ENCODE data around the gene ZNF343. TPM values are rescaled to one million over a fixed set of nuclear protein-coding genes. Genes with fewer than 3 reads are reported as not detected.

Gene ZNF343
- 10 to 100 TPM; 11.2 to 20.5 (median 15.1) TPM for total RNA-seq

- no peaks in the 10 kb centered on the region for H3K27me3 ChIP-seq
- TF ChIP-seq POLR2A (IDR thresholded peaks at IDR 0.05) (peak in 1 of 2 donors; percentile 54), CTCF (IDR thresholded peaks at IDR 0.05) (no peak)
- H3K27ac ChIP-seq = peak within 1 kb of the TSS; percentile 77 to 94
- intact Hi-C loops (cut with DNase I; ENCODE audit: low total_unique reads) = no loop called here
- peaks cover 0 to 7% of the 10 kb centered on the region in 2 donors for H3K4me1 ChIP-seq
- H3K9me3 ChIP-seq = no peaks in the 10 kb centered on the region
- no peaks in the 10 kb centered on the region for H3K36me3 ChIP-seq
- H3K4me3 ChIP-seq = peak within 1 kb of the TSS; percentile 72 to 85
- peak; percentile 78 to 81 for DNase-seq
Observed at GRCh38 chr20:2508631-2509467, at the start of gene ZNF343. ZNF343 (minus strand) TSS chr20:2508915; CDS start chr20:2493895, 15,020 bp downstream.

GRCh38 chr20:2557873-2558580 lies 49.3 kb upstream of the ZNF343 start:
- Histone ChIP-seq H3K4me3 (no peak overlapping the region), H3K36me3 (no peaks in the 10 kb centered on the region), H3K9me3 (no peaks in the 10 kb centered on the region), H3K4me1 (peaks cover 0 to 8% of the 10 kb centered on the region in 2 donors), H3K27me3 (peaks cover 0 to 10% of the 10 kb centered on the region in 2 donors), H3K27ac (no peak overlapping the region)
- no peak for DNase-seq
- intact Hi-C loops (cut with DNase I; ENCODE audit: low total_unique reads) = no loop called here
- TF ChIP-seq POLR2A (IDR thresholded peaks at IDR 0.05) = no peak
- TF ChIP-seq CTCF (IDR thresholded peaks at IDR 0.05) = no peak

- no peak overlapping the region for H3K27ac ChIP-seq
- no peaks in the 10 kb centered on the region for H3K36me3 ChIP-seq
- H3K4me1 ChIP-seq = no peaks in the 10 kb centered on the region
- TF ChIP-seq POLR2A (IDR thresholded peaks at IDR 0.05) (no peak), CTCF (IDR thresholded peaks at IDR 0.05) (no peak)
- DNase-seq = no peak
- intact Hi-C loops (cut with DNase I; ENCODE audit: low total_unique reads) = no loop called here
- H3K4me3 ChIP-seq = no peak overlapping the region
- no peaks in the 10 kb centered on the region for H3K27me3 ChIP-seq
- no peaks in the 10 kb centered on the region for H3K9me3 ChIP-seq
Observed at GRCh38 chr20:2545594-2545993, 36.9 kb upstream of the ZNF343 start.

GRCh38 chr20:2544211-2544610 lies 35.5 kb upstream of the ZNF343 start:
- no peaks in the 10 kb centered on the region for H3K9me3 ChIP-seq
- H3K27me3 ChIP-seq = no peaks in the 10 kb centered on the region
- DNase-seq = no peak
- H3K4me1 ChIP-seq = no peaks in the 10 kb centered on the region
- H3K4me3 ChIP-seq = no peak overlapping the region
- intact Hi-C loops (cut with DNase I; ENCODE audit: low total_unique reads) = no loop called here
- TF ChIP-seq POLR2A (IDR thresholded peaks at IDR 0.05) (no peak), CTCF (IDR thresholded peaks at IDR 0.05) (no peak)
- H3K27ac ChIP-seq = no peak overlapping the region
- H3K36me3 ChIP-seq = no peaks in the 10 kb centered on the region

- H3K4me1 ChIP-seq = no peaks in the 10 kb centered on the region
- TF ChIP-seq CTCF (IDR thresholded peaks at IDR 0.05) = no peak
- TF ChIP-seq POLR2A (IDR thresholded peaks at IDR 0.05) = no peak
- no peak for DNase-seq
- intact Hi-C loops (cut with DNase I; ENCODE audit: low total_unique reads) = no loop called here
- no peaks in the 10 kb centered on the region for H3K9me3 ChIP-seq
- no peaks in the 10 kb centered on the region for H3K36me3 ChIP-seq
- no peak overlapping the region for H3K4me3 ChIP-seq
- H3K27ac ChIP-seq = no peak overlapping the region
- no peaks in the 10 kb centered on the region for H3K27me3 ChIP-seq
Observed at GRCh38 chr20:2542361-2542760, 33.6 kb upstream of the ZNF343 start.
